PFSK-1 (cell line): ENCODE data around the gene DGKA.
A peak's percentile ranks its signal among the peaks of the same experiment; 100 is the strongest.

Experiments
- FOXP2 ChIP-seq: optimal IDR thresholded peaks from 2 replicates; pipeline ENCODE3; 2011; ENCODE audit warnings: borderline replicate concordance, control low read depth, inconsistent platforms; ENCODE audit not compliant: insufficient read depth; ENCODE audit errors: extremely low read length, extremely low read depth
- POLR2AphosphoS5 ChIP-seq: IDR thresholded peaks from 2 replicates; pipeline ENCODE4 v1.6.1; 2012; ENCODE audit warnings: low read depth, mild to moderate bottlenecking, control low read depth, low read length, moderate library complexity
- SIN3A ChIP-seq: IDR thresholded peaks from 2 replicates; pipeline ENCODE4 v1.6.1; 2012; ENCODE audit warnings: mild to moderate bottlenecking, low read length, moderate library complexity, borderline replicate concordance; ENCODE audit not compliant: insufficient read depth
- TAF1 ChIP-seq: IDR thresholded peaks from 2 replicates; pipeline ENCODE4 v1.6.1; 2012; ENCODE audit warnings: low read length, control low read depth, borderline replicate concordance; ENCODE audit not compliant: insufficient read depth
- TF ChIP-seq, protein P1 (sequence below), 2 experiments: IDR thresholded peaks; 2 replicates each; pipeline versions ENCODE4 v1.6.1 to v1.8.0; 2011 to 2012; ENCODE audit warnings: low read depth in 2 of 2, low read length in 2 of 2, control low read depth in 1 of 2, inconsistent platforms in 1 of 2, mild to moderate bottlenecking in 1 of 2, moderate library complexity in 1 of 2; ENCODE audit not compliant: insufficient read depth in 1 of 2

The DGKA gene

DNA sequence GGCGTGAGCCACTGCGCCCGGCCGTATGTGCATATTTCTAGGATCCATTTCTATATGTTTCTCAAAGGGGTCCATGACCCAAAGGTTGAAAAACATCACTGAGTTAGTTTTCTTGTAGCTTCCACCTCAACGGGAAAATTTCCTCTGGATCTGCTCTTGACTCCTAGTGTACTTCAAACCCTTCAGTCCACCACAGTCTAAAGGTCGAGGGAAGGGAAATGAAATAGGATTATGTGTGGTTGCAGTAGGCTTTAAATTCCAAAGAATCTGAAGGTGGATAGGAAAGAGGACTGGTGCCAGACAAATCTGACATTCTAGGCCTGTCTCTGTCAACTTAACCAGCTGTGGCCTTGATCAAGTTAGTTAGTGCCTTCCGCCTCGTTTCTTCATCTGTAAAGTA is 64.4 kb downstream of the DGKA start:
- TF ChIP-seq TAF1: no peak
- TF ChIP-seq FOXP2: no peak
- no peak for TF ChIP-seq SIN3A
- TF ChIP-seq POLR2AphosphoS5: no peak
- TF ChIP-seq, protein P1, sequence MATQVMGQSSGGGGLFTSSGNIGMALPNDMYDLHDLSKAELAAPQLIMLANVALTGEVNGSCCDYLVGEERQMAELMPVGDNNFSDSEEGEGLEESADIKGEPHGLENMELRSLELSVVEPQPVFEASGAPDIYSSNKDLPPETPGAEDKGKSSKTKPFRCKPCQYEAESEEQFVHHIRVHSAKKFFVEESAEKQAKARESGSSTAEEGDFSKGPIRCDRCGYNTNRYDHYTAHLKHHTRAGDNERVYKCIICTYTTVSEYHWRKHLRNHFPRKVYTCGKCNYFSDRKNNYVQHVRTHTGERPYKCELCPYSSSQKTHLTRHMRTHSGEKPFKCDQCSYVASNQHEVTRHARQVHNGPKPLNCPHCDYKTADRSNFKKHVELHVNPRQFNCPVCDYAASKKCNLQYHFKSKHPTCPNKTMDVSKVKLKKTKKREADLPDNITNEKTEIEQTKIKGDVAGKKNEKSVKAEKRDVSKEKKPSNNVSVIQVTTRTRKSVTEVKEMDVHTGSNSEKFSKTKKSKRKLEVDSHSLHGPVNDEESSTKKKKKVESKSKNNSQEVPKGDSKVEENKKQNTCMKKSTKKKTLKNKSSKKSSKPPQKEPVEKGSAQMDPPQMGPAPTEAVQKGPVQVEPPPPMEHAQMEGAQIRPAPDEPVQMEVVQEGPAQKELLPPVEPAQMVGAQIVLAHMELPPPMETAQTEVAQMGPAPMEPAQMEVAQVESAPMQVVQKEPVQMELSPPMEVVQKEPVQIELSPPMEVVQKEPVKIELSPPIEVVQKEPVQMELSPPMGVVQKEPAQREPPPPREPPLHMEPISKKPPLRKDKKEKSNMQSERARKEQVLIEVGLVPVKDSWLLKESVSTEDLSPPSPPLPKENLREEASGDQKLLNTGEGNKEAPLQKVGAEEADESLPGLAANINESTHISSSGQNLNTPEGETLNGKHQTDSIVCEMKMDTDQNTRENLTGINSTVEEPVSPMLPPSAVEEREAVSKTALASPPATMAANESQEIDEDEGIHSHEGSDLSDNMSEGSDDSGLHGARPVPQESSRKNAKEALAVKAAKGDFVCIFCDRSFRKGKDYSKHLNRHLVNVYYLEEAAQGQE (IDR thresholded peaks at IDR 0.05; ENCODE audit: insufficient read depth in 1 of 2, low read depth in 2 of 2, low read length in 2 of 2): no peak

DNA sequence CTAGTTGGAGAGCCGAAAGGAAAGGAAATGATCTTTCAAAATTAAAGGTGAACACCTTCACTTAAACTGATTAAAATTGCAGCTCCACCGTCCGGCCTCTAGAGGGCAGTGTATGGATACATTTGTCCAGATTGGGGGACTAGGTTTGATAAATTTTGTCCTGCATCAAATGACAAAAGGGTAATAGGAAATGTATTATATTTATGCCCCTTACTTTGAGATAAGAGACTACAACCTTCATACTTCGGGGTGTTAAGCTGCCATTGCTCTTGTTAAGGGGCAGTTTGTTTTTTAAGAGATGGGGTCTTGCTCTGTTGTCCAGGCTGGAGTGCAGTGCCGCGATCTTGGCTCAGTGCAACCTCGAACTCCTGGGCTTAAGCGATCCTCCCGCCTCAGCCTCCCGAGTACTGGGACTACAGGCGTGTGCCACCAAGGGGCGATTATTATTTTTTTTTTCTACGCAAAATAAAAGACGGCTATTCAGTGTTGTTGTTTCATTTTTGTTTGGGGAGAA is 65.3 kb downstream of the DGKA start:
- TF ChIP-seq FOXP2: no peak
- TF ChIP-seq SIN3A: no peak
- TF ChIP-seq TAF1: no peak
- TF ChIP-seq, protein P1 (IDR thresholded peaks at IDR 0.05; ENCODE audit: insufficient read depth in 1 of 2, low read depth in 2 of 2, low read length in 2 of 2): no peak
- no peak for TF ChIP-seq POLR2AphosphoS5

DNA sequence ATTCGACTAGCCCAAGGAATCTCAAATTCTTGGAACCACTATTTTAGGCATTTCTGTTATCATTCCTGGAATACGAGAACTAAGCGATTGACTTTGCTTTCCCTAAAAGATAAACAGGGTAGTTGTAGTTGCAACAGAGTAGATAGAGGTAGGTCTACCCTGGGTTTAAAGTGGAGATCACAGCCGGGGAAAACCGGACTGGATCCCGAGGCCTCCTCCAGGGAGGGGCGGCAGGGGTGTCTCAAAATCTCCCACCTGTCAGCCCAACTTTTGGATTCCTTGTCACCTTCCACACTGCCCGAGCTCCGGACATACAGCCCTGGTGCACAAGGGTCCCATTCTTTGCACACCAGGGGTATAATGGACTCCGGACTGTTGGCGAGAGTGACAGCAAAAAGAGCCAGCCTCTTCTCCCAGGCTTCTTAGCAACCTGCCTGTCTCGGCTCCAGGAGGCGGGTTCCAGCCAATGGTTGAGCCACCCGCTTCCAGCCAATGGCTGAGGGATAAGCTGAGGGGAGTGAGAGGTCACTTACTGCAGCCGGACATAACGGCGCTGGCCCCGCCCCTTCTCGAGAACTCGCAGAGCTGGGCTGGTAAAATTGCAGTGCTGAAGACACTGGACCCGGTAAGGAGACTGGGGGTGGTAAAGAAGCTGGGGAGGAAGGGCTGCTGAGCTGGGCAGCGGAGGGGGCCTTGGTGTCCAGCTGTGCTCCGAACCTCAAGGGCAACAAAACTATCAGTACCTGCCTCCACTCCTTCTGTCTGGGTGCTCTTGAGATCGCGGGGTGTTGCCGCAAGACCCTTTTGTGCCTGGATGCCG is 66.0 kb downstream of the DGKA start, which contains the start of gene SUOX:
Gene SUOX, plus strand, starts transcription at position 562 of the 820 bp plus-strand sequence. CDS start 4,946 bp downstream, outside the sequence.
- TF ChIP-seq, protein P1 (IDR thresholded peaks at IDR 0.05; ENCODE audit: insufficient read depth in 1 of 2, low read depth in 2 of 2, low read length in 2 of 2): no peak
- peak; percentile 23; the same call in 1 of the 2 replicates for TF ChIP-seq SIN3A
- TF ChIP-seq TAF1: 0 out of 2 replicates have a peak, but pooled peaks have one; percentile 53
- TF ChIP-seq POLR2AphosphoS5: peak; percentile 89

DNA sequence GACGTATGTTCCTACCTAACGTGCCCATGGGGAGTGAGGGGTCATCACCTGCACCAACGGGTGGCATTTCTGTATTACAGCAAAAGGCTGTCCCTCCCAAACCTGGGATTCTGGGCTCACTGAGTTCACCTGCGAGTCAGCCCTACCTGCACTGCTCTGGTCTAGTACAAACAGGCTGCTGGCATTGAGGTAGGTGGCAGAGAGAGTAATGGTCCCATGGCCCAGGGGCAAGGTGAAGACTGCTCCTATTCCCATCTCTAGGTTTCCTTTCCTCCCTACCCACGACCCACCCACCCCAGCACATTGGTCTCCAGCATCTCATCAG is 66.5 kb downstream of the DGKA start:
- TF ChIP-seq POLR2AphosphoS5: no peak
- TF ChIP-seq, protein P1 (IDR thresholded peaks at IDR 0.05; ENCODE audit: insufficient read depth in 1 of 2, low read depth in 2 of 2, low read length in 2 of 2): no peak
- no peak for TF ChIP-seq FOXP2
- no peak for TF ChIP-seq TAF1
- no peak for TF ChIP-seq SIN3A
